ENCODE data around the gene OTUD5.
"Not testable (repeated sequence)": the region's sequence is repeated elsewhere in the genome, so short reads cannot be mapped to it uniquely, and the experiment has no call there.

OTUD5 gene

DNA sequence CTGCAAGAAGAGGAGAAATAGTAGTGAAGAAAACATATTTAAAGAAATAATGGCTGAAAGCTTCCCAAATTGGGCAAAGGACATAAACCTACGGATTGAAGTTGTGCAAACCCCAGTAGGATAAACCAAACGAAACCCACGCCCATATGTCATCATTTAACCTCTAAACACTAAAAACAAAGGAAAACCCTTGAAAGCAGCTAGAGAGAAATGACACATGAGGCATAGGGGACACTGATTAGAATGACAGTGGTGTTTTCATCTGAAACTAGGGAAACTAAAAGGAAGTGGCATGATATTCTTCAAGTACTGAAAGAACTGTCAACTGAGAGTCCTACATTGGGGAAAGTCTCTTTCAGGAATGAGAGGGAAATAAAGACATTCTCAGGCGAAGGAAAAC, 80.5 kb downstream of the OTUD5 start:
- DNase-seq = not testable (repeated sequence)

Data from DMS 273 treated with DMSO at 0.1 percent for 48 hours (cell line).